PC-9 (cell line): ENCODE measurements around the gene LAD1. TPM values are rescaled to one million over a fixed set of nuclear protein-coding genes. Genes with fewer than 3 reads are reported as not detected.

Experiments
- BruUV-seq: library from RNA; stranded (reverse); fragments of 400-500 nt; replicated peaks from 2 replicates; lab custom pipeline; 2021; lab: Mats Ljungman, UMichigan
- CTCF ChIA-PET: fragments of 300-600 bp; sonication (Branson Sonifier 250); formaldehyde crosslinking; loops from one replicate; lab custom pipeline; 2022; ENCODE audit warnings: antibody characterized with exemption; lab: Charles Lee
- POLR2A ChIA-PET: fragments of 300-600 bp; sonication (Branson Sonifier 250); formaldehyde crosslinking; loops from one replicate; lab custom pipeline; 2022; ENCODE audit warnings: antibody characterized with exemption; ENCODE audit not compliant: unreplicated experiment; lab: Charles Lee
- DNase-seq, 2 experiments: peaks; one replicate each; pipeline versions ENCODE4 v3.0.0 to v3.0.0-alpha.2; 2015 to 2022; ENCODE audit warnings: mixed read lengths in 1 of 2
- H2AFZ ChIP-seq: fragments of 200-600 bp; sonication (generic); 2 replicates; pipeline ENCODE4 v1.8.1; 2017; ENCODE audit warnings: antibody characterized with exemption
- H3F3A ChIP-seq: fragments of 200-600 bp; sonication (generic); 2 replicates; pipeline ENCODE4 v1.8.1; 2017; ENCODE audit warnings: antibody characterized with exemption, mild to moderate bottlenecking, low read depth; ENCODE audit not compliant: insufficient read depth
- H3K27ac ChIP-seq: fragments of 200-600 bp; sonication (generic); 2 replicates; pipeline ENCODE4 v1.6.1; 2016; ENCODE audit warnings: mixed run types
- H3K27me3 ChIP-seq: fragments of 200-600 bp; sonication (generic); 2 replicates; pipeline ENCODE4 v1.6.1; 2016; ENCODE audit warnings: low read depth, mixed run types; ENCODE audit not compliant: insufficient read depth
- H3K36me3 ChIP-seq: fragments of 200-600 bp; sonication (generic); 2 replicates; pipeline ENCODE4 v1.6.1; 2016; ENCODE audit warnings: low read depth, mixed run types
- H3K4me1 ChIP-seq: fragments of 200-600 bp; sonication (generic); replicated peaks from 2 replicates; pipeline ENCODE4 v1.6.1; 2016; ENCODE audit warnings: mixed run types; ENCODE audit not compliant: insufficient read depth
- H3K4me2 ChIP-seq: fragments of 200-600 bp; sonication (generic); 2 replicates; pipeline ENCODE4 v1.6.1; 2017; ENCODE audit warnings: mixed run types
- H3K4me3 ChIP-seq: fragments of 200-600 bp; sonication (generic); 2 replicates; pipeline ENCODE4 v1.6.1; 2016; ENCODE audit warnings: mixed run types
- H3K79me2 ChIP-seq: fragments of 200-600 bp; sonication (generic); 2 replicates; pipeline ENCODE4 v1.6.1; 2017; ENCODE audit warnings: low read depth, mixed run types
- H3K9me2 ChIP-seq: fragments of 200-600 bp; sonication (generic); 2 replicates; pipeline ENCODE4 v1.8.1; 2017; ENCODE audit warnings: mild to moderate bottlenecking; ENCODE audit not compliant: insufficient read depth
- H3K9me3 ChIP-seq: fragments of 200-600 bp; sonication (generic); 2 replicates; pipeline ENCODE4 v1.8.1; 2016; ENCODE audit warnings: low read depth; ENCODE audit not compliant: insufficient read depth
- H4K20me1 ChIP-seq: fragments of 200-600 bp; sonication (generic); 2 replicates; pipeline ENCODE4 v1.8.1; 2017; ENCODE audit not compliant: insufficient read depth
- EZH2 ChIP-seq: fragments of 200-600 bp; sonication (generic); IDR thresholded peaks from 2 replicates; pipeline ENCODE4 v1.8.0; 2017; ENCODE audit warnings: antibody characterized with exemption, low read depth
- intact Hi-C: fragments of 100-400 bp; cut with micrococcal nuclease; formaldehyde crosslinking; loops from one replicate; pipeline ENCODE4 v1.10.0; 2022; ENCODE audit not compliant: unreplicated experiment
- total RNA-seq: library from RNA; stranded (reverse); gene quantifications from 2 replicates; pipeline ENCODE4 v1.2.3, GENCODE V29; 2021
- TF ChIP-seq, protein P1 (sequence below): fragments of 200-600 bp; sonication (generic); conservative IDR thresholded peaks from 2 replicates; pipeline ENCODE4 v1.6.1; 2017; ENCODE audit warnings: mixed run types, antibody characterized with exemption, mild to moderate bottlenecking, moderate library complexity

The LAD1 gene
- total RNA-seq, 1 experiment from 2014 or later: 54.7 TPM

DNA sequence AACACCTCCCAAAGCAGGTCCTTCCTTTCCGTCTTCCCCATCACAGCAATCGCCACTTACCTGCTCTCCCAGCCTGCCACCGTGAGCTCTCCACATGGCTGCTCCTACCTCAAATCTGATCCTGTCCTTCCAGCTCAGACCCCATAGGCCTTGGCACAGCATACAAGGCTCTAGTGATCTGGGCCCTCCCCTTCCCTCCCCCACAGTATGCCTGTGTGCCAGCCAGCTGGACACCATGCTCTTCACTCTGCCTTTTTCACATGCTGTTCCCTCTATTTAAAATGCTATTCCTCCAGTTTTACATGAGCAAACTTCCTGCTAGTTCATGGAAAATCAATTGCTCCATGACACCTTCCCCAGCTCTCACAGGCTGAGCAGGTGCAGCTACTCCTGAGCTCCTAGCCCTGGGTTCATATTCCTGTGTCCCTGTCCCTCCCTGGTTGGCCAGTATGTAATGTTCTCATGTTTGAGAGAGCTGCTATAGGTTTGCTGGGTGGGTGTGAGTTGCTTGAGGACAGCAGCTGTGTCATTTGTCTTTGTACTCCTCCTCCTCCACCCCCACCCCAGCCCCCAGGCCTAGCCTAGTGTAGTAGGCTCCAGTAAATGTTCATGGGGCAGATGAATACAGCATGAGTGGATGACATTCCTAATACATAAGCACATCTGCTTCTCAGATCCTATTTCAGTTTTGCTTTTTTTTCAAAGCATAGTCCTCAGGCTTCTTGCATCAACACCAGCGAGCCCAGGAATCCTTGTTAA lies 15.3 kb downstream of the LAD1 start:
- H3K27ac ChIP-seq: 0 out of 2 replicates have a peak overlapping the region, but pooled peaks have one; percentile 14
- TF ChIP-seq, protein P1, sequence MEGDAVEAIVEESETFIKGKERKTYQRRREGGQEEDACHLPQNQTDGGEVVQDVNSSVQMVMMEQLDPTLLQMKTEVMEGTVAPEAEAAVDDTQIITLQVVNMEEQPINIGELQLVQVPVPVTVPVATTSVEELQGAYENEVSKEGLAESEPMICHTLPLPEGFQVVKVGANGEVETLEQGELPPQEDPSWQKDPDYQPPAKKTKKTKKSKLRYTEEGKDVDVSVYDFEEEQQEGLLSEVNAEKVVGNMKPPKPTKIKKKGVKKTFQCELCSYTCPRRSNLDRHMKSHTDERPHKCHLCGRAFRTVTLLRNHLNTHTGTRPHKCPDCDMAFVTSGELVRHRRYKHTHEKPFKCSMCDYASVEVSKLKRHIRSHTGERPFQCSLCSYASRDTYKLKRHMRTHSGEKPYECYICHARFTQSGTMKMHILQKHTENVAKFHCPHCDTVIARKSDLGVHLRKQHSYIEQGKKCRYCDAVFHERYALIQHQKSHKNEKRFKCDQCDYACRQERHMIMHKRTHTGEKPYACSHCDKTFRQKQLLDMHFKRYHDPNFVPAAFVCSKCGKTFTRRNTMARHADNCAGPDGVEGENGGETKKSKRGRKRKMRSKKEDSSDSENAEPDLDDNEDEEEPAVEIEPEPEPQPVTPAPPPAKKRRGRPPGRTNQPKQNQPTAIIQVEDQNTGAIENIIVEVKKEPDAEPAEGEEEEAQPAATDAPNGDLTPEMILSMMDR: no peak
- no peak for TF ChIP-seq EZH2
- H3K79me2 ChIP-seq: no peaks in the 10 kb centered on the region
- H3F3A ChIP-seq: peaks cover 11% of the 10 kb centered on the region; the same call in 1 of the 2 replicates
- H3K9me2 ChIP-seq: no peaks in the 10 kb centered on the region
- 0 out of 2 replicates have a peak, but pooled peaks cover 3% of the 10 kb centered on the region for H3K36me3 ChIP-seq
- H3K27me3 ChIP-seq: no peaks in the 10 kb centered on the region
- POLR2A ChIA-PET: interaction anchor here (0.6 to 0.7 kb wide), 2 partner anchors 72 to 109 kb away, joined by 3 to 11 read pairs; no protein-coding TSS in a partner anchor
- H2AFZ ChIP-seq: no peak overlapping the region
- H4K20me1 ChIP-seq: peaks cover 14% of the 10 kb centered on the region; the same call in 1 of the 2 replicates
- no peaks in the 10 kb centered on the region for H3K9me3 ChIP-seq
- no TSS peak for BruUV-seq
- intact Hi-C loops: loop anchor here (5.0 kb wide), 1 partner anchor 53 kb away; no protein-coding TSS in a partner anchor
- no peak overlapping the region for H3K4me3 ChIP-seq
- H3K4me1 ChIP-seq: peaks cover 14% of the 10 kb centered on the region; the same call in 1 of the 2 replicates
- H3K4me2 ChIP-seq: peak overlapping the region; percentile 6; the same call in 1 of the 2 replicates
- DNase-seq: peak; percentile 59 to 72
- CTCF ChIA-PET: interaction anchor here (0.6 to 2.6 kb wide), 3 partner anchors 8 to 52 kb away, joined by 3 to 15 read pairs (median 5); no protein-coding TSS in a partner anchor

DNA sequence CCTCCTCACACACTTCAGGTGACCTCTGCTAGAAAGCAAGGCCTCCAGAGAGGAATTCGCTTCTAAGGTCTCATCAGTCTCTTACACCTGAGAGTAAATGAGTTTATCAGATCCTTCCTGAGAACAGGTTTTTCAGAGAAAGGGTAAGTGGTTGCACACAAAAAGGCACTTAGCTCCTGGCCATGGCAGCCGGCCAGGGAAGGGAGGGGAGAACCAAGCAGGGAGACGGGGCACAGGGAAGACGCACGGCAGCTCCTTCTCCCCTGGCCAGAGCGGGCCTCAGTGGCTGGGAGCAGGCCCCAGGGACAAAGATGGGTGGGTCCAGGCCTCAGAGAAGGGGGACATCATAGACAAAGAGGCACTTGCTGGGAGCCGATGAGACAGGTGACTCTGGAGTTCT lies 18.0 kb downstream of the LAD1 start:
- Histone ChIP-seq H3K79me2 (no peaks in the 10 kb centered on the region), H3K27me3 (0 out of 2 replicates have a peak, but pooled peaks cover 3% of the 10 kb centered on the region), H3K4me1 (peaks cover 21% of the 10 kb centered on the region; the same call in 1 of the 2 replicates), H3K27ac (no peak overlapping the region), H2AFZ (no peak overlapping the region), H4K20me1 (peaks cover 6% of the 10 kb centered on the region; the same call in 1 of the 2 replicates), H3F3A (peaks cover 11% of the 10 kb centered on the region; the same call in 1 of the 2 replicates), H3K9me3 (no peaks in the 10 kb centered on the region), H3K9me2 (no peaks in the 10 kb centered on the region), H3K36me3 (0 out of 2 replicates have a peak, but pooled peaks cover 3% of the 10 kb centered on the region), H3K4me2 (no peak overlapping the region), H3K4me3 (no peak overlapping the region)
- ChIA-PET CTCF (interaction anchor here (0.7 to 1.3 kb wide), 3 partner anchors 16 to 132 kb away, joined by 3 to 5 read pairs (median 4); no protein-coding TSS in a partner anchor), POLR2A (interaction anchor here (0.6 kb wide), 1 partner anchor 107 kb away, joined by 3 read pairs; no protein-coding TSS in a partner anchor)
- intact Hi-C loops: loop anchor here (5.0 kb wide), 1 partner anchor 56 kb away; no protein-coding TSS in a partner anchor
- no peak for TF ChIP-seq EZH2
- TF ChIP-seq, protein P1: no peak
- no TSS peak for BruUV-seq
- DNase-seq: peak; percentile 70 to 80

DNA sequence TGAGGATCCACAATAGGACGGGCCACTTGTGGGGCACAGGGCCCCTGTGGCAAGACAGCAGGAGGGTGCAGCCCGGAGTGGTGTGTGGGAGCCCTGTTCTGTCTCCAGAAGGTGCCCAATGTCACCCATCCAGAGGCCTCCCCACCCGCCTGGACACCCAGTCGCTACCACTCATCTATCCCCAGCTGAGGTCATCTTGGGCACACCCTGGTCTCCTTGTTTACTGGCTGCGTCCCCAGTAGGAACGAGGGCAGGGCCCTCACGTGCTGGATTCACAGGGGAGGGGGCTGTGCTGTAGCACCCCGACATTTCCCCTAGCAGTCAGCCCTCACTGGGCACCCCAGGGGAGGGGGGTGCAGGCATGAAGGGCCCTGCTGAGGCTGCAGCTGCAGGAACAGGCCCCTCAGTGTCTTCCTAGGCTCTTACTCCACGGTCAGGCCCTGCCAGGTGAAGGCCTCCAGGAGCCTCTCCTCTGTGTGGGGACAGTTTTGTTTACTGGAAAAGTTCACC lies 19.3 kb downstream of the LAD1 start:
- Histone ChIP-seq H3K9me2 (no peaks in the 10 kb centered on the region), H2AFZ (no peak overlapping the region), H3F3A (peaks cover 8% of the 10 kb centered on the region; the same call in 1 of the 2 replicates), H3K9me3 (no peaks in the 10 kb centered on the region), H3K27ac (no peak overlapping the region), H4K20me1 (peaks cover under 1% of the 10 kb centered on the region; the same call in 1 of the 2 replicates), H3K27me3 (peaks cover 13% of the 10 kb centered on the region), H3K4me2 (no peak overlapping the region), H3K79me2 (no peaks in the 10 kb centered on the region), H3K4me1 (peaks cover 18% of the 10 kb centered on the region; the same call in 1 of the 2 replicates), H3K4me3 (no peak overlapping the region), H3K36me3 (0 out of 2 replicates have a peak, but pooled peaks cover under 1% of the 10 kb centered on the region)
- no peak for DNase-seq
- intact Hi-C loops: loop anchor here (5.0 kb wide), 1 partner anchor 58 kb away; no protein-coding TSS in a partner anchor
- ChIA-PET CTCF (interaction anchor here (0.7 kb wide), 1 partner anchor 466 kb away, joined by 3 read pairs; no protein-coding TSS in a partner anchor), POLR2A (interaction anchor here (0.6 kb wide), 1 partner anchor 34 kb away, joined by 3 read pairs; no protein-coding TSS in a partner anchor)
- no TSS peak for BruUV-seq
- TF ChIP-seq EZH2: no peak
- TF ChIP-seq, protein P1: no peak
